Subcutaneous adipose tissue (tissue), 4 donors: ENCODE data around the gene POMT1. TPM values are rescaled to one million over a fixed set of nuclear protein-coding genes. Genes with fewer than 3 reads are reported as not detected.

ENCODE experiments used
- CTCF ChIP-seq: fragments of 450-650 bp; IDR thresholded peaks from one replicate; pipeline ENCODE4 v1.5.1; 2016; ENCODE audit warnings: low read depth, mild to moderate bottlenecking, control low read depth, antibody characterized with exemption, moderate library complexity
- total RNA-seq, 4 donors: library from RNA; depleted of rRNA; stranded (reverse); fragments of >200 nt; gene quantifications; one replicate each; pipeline ENCODE4 v1.1.0, GENCODE V29; 2016

Gene POMT1
- total RNA-seq, result 10 to 100 TPM; 17.0 to 54.3 (median 27.1) TPM

- no peak for TF ChIP-seq CTCF
These were observed at the start of gene POMT1 for GRCh38 chr9:131502781-131503625. Gene POMT1 (plus strand): TSS chr9:131502918. CDS start chr9:131504219, 1,301 bp downstream.

GRCh38 chr9:131454028-131454427, 48.7 kb upstream of the POMT1 start:
- no peak for TF ChIP-seq CTCF

- TF ChIP-seq CTCF, result no peak
These were observed 45.0 kb upstream of the POMT1 start for GRCh38 chr9:131457746-131458145.

GRCh38 chr9:131459056-131459455, 43.7 kb upstream of the POMT1 start:
- TF ChIP-seq CTCF, result no peak

GRCh38 chr9:131461166-131461565, 41.6 kb upstream of the POMT1 start:
- TF ChIP-seq CTCF, result no peak

- no peak for TF ChIP-seq CTCF
These were observed 38.2 kb upstream of the POMT1 start for GRCh38 chr9:131464354-131465000.

- no peak for TF ChIP-seq CTCF
These were observed 37.3 kb upstream of the POMT1 start for GRCh38 chr9:131465401-131465800.
